ENCODE results near the gene SLF2.

Gene SLF2

DNA sequence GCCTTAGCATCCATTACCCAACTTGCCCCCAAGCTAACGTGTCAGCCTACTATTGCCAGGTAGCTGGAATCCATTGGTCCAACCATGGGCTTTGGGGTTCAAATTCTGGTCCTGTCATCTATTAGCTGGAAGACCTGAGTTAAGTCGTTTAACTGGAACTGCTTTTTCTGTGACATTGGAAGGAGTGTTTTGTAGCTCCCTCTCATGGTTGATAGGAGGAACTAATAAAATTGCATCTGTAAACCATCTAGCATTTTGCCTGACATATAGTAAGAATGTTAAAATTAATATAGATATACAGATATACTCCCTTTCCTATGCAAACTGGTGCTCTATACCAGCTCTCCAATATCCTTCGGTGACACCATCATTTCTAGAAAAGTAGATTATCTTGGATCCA, 23.8 kb upstream of the SLF2 start:
- no peak for TF ChIP-seq ZC3H10 (CRISPR knock-in tag; IDR thresholded peaks at IDR 0.05)
- ATAC-seq: no peak

DNA sequence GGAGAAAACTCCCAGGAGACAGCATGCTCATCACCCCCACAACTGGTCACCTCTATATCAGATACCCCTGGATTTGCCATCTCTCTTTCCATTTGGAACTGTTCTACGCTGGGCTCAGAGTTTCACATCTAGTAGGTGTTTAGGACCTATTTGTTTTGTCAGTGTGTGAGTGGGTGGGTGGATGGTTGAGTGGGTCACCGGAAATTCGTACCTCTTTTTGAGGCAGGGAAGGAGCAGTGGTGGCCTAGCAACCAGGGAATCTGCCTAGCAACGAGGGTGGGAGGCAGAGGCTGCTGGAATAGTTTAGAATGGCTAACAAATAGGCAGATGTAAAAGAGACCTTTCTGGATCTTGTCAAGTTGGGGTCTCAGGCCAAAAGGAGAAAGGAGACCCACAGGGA, 23.2 kb upstream of the SLF2 start:
- TF ChIP-seq ZFP30 (CRISPR knock-in tag; IDR thresholded peaks at IDR 0.05): no peak
- TF ChIP-seq, protein P1, sequence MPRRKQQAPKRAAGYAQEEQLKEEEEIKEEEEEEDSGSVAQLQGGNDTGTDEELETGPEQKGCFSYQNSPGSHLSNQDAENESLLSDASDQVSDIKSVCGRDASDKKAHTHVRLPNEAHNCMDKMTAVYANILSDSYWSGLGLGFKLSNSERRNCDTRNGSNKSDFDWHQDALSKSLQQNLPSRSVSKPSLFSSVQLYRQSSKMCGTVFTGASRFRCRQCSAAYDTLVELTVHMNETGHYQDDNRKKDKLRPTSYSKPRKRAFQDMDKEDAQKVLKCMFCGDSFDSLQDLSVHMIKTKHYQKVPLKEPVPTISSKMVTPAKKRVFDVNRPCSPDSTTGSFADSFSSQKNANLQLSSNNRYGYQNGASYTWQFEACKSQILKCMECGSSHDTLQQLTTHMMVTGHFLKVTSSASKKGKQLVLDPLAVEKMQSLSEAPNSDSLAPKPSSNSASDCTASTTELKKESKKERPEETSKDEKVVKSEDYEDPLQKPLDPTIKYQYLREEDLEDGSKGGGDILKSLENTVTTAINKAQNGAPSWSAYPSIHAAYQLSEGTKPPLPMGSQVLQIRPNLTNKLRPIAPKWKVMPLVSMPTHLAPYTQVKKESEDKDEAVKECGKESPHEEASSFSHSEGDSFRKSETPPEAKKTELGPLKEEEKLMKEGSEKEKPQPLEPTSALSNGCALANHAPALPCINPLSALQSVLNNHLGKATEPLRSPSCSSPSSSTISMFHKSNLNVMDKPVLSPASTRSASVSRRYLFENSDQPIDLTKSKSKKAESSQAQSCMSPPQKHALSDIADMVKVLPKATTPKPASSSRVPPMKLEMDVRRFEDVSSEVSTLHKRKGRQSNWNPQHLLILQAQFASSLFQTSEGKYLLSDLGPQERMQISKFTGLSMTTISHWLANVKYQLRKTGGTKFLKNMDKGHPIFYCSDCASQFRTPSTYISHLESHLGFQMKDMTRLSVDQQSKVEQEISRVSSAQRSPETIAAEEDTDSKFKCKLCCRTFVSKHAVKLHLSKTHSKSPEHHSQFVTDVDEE (CRISPR knock-in tag; IDR thresholded peaks at IDR 0.05): no peak
- TF ChIP-seq ARNTL (CRISPR knock-in tag; IDR thresholded peaks at IDR 0.05; ENCODE audit: borderline replicate concordance, low read depth): no peak
- TF ChIP-seq ZNF70 (CRISPR knock-in tag; IDR thresholded peaks at IDR 0.05): no peak
- TF ChIP-seq, protein P2, sequence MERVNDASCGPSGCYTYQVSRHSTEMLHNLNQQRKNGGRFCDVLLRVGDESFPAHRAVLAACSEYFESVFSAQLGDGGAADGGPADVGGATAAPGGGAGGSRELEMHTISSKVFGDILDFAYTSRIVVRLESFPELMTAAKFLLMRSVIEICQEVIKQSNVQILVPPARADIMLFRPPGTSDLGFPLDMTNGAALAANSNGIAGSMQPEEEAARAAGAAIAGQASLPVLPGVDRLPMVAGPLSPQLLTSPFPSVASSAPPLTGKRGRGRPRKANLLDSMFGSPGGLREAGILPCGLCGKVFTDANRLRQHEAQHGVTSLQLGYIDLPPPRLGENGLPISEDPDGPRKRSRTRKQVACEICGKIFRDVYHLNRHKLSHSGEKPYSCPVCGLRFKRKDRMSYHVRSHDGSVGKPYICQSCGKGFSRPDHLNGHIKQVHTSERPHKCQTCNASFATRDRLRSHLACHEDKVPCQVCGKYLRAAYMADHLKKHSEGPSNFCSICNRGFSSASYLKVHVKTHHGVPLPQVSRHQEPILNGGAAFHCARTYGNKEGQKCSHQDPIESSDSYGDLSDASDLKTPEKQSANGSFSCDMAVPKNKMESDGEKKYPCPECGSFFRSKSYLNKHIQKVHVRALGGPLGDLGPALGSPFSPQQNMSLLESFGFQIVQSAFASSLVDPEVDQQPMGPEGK (CRISPR knock-in tag; IDR thresholded peaks at IDR 0.05; ENCODE audit: borderline replicate concordance): no peak
- no peak for TF ChIP-seq SNAI2 (CRISPR knock-in tag; IDR thresholded peaks at IDR 0.05)
- no peak for TF ChIP-seq ESRRG (CRISPR knock-in tag; IDR thresholded peaks at IDR 0.05)
- TF ChIP-seq ZNF8 (CRISPR knock-in tag; IDR thresholded peaks at IDR 0.05): no peak
- no peak for TF ChIP-seq CSDC2 (CRISPR knock-in tag; IDR thresholded peaks at IDR 0.05)
- TF ChIP-seq TOX (CRISPR knock-in tag; IDR thresholded peaks at IDR 0.05; ENCODE audit: borderline replicate concordance): no peak
- TF ChIP-seq ISL1 (CRISPR knock-in tag; IDR thresholded peaks at IDR 0.05): no peak
- no peak for TF ChIP-seq ZNF565 (CRISPR knock-in tag; conservative IDR thresholded peaks at IDR 0.05; ENCODE audit: low read depth)
- TF ChIP-seq GLIS3 (CRISPR knock-in tag; IDR thresholded peaks at IDR 0.05): no peak
- no peak for TF ChIP-seq TCF4 (CRISPR knock-in tag; IDR thresholded peaks at IDR 0.05; ENCODE audit: borderline replicate concordance)
- TF ChIP-seq ZFP3 (CRISPR knock-in tag; IDR thresholded peaks at IDR 0.05): no peak
- TF ChIP-seq OSR1 (CRISPR knock-in tag; IDR thresholded peaks at IDR 0.05): no peak
- TF ChIP-seq, protein P3, sequence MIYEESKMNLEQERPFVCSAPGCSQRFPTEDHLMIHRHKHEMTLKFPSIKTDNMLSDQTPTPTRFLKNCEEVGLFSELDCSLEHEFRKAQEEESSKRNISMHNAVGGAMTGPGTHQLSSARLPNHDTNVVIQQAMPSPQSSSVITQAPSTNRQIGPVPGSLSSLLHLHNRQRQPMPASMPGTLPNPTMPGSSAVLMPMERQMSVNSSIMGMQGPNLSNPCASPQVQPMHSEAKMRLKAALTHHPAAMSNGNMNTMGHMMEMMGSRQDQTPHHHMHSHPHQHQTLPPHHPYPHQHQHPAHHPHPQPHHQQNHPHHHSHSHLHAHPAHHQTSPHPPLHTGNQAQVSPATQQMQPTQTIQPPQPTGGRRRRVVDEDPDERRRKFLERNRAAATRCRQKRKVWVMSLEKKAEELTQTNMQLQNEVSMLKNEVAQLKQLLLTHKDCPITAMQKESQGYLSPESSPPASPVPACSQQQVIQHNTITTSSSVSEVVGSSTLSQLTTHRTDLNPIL (CRISPR knock-in tag; IDR thresholded peaks at IDR 0.05; ENCODE audit: low read depth): no peak
- TF ChIP-seq BACH2 (CRISPR knock-in tag; IDR thresholded peaks at IDR 0.05; ENCODE audit: borderline replicate concordance): no peak
- TF ChIP-seq, protein P4, sequence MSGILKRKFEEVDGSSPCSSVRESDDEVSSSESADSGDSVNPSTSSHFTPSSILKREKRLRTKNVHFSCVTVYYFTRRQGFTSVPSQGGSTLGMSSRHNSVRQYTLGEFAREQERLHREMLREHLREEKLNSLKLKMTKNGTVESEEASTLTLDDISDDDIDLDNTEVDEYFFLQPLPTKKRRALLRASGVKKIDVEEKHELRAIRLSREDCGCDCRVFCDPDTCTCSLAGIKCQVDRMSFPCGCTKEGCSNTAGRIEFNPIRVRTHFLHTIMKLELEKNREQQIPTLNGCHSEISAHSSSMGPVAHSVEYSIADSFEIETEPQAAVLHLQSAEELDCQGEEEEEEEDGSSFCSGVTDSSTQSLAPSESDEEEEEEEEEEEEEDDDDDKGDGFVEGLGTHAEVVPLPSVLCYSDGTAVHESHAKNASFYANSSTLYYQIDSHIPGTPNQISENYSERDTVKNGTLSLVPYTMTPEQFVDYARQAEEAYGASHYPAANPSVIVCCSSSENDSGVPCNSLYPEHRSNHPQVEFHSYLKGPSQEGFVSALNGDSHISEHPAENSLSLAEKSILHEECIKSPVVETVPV (CRISPR knock-in tag; IDR thresholded peaks at IDR 0.05): no peak
- no peak for TF ChIP-seq RARB (CRISPR knock-in tag; IDR thresholded peaks at IDR 0.05)
- ATAC-seq: no peak

DNA sequence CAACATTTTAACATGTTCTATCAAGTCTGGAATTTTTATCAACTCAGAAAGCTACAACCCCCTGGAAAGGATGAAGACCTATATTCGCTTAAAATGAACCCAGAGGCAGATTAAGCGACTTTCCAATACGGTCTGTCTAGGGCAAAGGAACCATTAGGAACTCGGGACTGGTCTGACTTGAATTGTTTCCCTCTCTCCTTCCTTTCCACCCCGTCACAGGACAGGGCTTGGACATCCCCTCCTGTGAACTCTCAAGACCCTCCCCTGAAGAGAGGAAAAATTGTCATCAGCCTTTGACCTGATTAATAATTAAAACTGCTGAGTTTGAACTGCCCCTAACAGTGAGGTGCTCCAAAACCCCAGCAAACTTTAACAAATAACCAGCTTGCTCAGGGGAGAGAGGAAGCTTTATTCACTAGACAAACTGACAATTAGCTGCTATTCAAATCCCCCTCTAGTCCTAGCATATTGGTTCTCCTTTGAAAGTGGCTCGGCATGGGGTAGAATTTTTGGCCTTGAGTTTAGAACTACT, 22.6 kb upstream of the SLF2 start:
- ATAC-seq: peak; percentile 46
- no peak for TF ChIP-seq ARNTL (CRISPR knock-in tag; IDR thresholded peaks at IDR 0.05; ENCODE audit: borderline replicate concordance, low read depth)
- TF ChIP-seq, protein P4 (CRISPR knock-in tag; IDR thresholded peaks at IDR 0.05): no peak
- no peak for TF ChIP-seq OSR1 (CRISPR knock-in tag; IDR thresholded peaks at IDR 0.05)
- TF ChIP-seq, protein P2 (CRISPR knock-in tag; IDR thresholded peaks at IDR 0.05; ENCODE audit: borderline replicate concordance): no peak
- no peak for TF ChIP-seq ISL1 (CRISPR knock-in tag; IDR thresholded peaks at IDR 0.05)
- no peak for TF ChIP-seq ZNF8 (CRISPR knock-in tag; IDR thresholded peaks at IDR 0.05)
- TF ChIP-seq ZNF70 (CRISPR knock-in tag; IDR thresholded peaks at IDR 0.05): no peak
- TF ChIP-seq TCF4 (CRISPR knock-in tag; IDR thresholded peaks at IDR 0.05; ENCODE audit: borderline replicate concordance): no peak
- TF ChIP-seq ESRRG (CRISPR knock-in tag; IDR thresholded peaks at IDR 0.05): no peak
- no peak for TF ChIP-seq ZC3H10 (CRISPR knock-in tag; IDR thresholded peaks at IDR 0.05)
- TF ChIP-seq ZFP30 (CRISPR knock-in tag; IDR thresholded peaks at IDR 0.05): no peak
- no peak for TF ChIP-seq PPARA (CRISPR knock-in tag; IDR thresholded peaks at IDR 0.05; ENCODE audit: borderline replicate concordance)
